HG02759 (cell line): ENCODE data around the gene AMPD3.

Experiments
- ATAC-seq: cut with Tn5 transposase; IDR thresholded peaks from one replicate; pipeline ENCODE4 v1.9.1; 2021; ENCODE audit warnings: mild to moderate bottlenecking, moderate library complexity; ENCODE audit not compliant: unreplicated experiment

AMPD3 gene

DNA sequence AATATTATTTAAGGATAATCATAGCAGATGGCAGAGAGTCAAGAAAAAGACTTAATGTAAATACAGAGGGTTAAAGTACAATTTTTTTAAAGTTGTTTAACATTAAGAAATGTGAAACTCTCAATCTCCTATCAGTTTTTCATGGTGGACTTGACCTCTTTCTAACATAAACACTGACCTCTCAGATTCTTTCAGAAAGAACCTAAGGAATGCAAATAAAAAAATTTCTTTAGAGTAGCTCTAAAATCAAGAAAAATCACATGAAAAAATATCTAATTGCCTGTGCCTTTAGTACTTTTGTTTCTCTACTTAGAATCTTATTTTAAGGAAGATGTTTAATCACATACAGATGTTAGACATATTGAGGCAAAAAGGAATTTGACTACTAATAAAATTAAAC is 73.1 kb downstream of the AMPD3 start:
- ATAC-seq: no peak

GRCh38 chr11:10529279-10529678 is 74.2 kb downstream of the AMPD3 start:
- no peak for ATAC-seq

- no peak for ATAC-seq
Measured at GRCh38 chr11:10532526-10532925, 77.5 kb downstream of the AMPD3 start.

GRCh38 chr11:10533323-10533722 is 78.3 kb downstream of the AMPD3 start:
- no peak for ATAC-seq

- ATAC-seq: no peak
Measured at GRCh38 chr11:10534316-10534715, 79.3 kb downstream of the AMPD3 start.

DNA sequence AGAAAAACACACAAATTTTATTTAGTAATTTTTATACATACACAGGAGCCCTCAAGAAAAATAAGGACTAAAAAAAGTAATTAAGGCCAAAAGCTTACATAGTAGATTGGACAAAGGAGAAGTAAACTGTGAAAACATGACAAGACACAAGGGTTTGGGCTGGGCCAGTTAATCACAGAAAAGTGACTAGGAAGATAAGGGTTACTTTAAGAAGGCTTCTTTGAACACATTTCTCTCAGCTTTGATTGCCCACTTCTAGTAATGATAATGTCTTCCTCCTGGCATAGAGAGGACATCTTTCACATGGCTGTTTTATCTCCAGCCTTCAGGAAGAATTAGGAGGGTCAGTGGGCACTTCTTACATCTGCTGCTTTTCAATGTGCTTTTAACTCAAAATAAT is 82.5 kb downstream of the AMPD3 start:
- ATAC-seq: no peak

DNA sequence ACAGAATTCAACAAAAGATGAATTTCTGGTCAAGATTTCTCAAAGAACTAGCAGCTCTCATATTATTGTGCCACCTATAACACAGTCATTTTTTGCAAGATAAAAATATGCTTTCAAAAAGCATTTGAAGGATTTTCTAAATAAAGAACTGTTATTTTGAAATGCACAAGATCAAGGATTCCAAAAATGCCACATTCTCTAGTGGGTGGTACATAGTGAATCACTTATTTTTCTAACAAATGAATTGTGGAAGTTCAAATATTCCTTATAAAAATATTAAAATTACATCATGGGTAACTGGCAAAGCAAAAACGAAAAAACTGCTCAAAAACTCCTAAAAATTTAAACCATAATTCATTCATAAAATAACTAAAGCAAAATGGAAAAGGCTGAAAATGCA is 83.9 kb downstream of the AMPD3 start:
- ATAC-seq: no peak

DNA sequence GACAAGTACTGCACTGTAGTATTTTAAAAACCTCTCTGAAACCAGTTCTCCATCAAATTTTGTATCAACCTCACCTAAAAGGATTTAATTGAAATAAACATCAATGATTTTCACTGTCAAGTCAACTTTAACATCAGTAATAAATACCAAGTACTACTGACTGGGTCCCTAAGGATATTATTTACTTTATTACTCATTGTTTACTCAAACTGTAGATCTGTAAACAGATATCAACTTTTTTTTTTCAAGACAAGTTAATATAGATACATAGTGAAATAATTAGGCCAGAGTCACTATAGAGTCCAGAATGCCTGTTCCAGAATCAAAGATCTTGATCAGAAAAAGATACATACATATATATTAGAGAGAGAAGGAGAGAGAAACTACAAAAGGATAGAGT is 84.3 kb downstream of the AMPD3 start:
- no peak for ATAC-seq

DNA sequence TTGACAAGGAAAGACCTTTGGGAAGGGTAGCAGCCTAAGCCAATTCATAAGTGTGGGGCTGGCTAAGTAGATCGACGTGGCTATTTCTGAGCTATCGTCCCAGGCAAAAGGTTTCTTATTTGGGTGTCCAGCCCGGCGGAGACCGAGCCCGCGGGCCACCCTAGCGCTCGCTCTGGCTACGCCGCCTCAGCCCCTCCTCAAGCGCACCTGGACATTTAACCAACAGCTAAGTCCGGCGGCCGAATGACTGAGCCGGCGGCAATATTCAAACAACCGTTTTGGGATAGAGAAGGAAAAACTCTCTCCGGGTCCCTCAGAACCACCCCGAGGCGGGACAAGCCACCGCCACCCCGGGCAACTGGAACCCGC is 85.5 kb downstream of the AMPD3 start:
- peak; percentile 29 for ATAC-seq

DNA sequence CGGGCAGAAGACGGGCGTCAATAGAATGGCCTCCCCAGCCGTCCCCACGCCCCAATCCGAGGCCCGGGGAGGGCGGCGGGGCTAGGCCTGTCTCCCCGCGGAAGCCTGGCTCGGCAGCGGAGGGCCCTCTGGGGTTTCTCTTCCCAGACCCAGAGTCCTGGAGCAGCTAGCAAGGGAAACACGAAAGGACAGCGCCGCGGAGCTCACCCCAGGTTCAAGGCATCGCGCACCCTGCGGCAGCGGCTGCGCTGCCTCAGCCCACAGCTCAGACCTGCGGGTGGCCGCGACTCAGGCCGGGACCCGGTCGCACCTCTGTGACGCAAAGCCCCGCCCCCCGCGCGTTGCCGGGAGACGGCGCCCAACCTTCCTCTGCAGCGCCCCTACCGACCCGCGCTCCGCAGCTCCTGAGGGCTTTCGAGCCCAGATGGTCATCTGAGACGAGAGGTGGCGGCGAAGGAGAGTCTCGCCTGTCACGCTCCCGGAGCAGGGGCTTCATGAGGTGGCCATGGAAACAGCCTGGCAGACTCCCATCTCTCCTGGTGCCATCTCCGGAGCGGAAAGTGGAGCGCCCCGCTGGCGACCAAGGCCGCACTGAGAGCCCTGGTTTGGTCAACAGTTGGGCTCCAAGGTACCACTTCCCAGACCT is 86.0 kb downstream of the AMPD3 start, which contains the start of gene RNF141:
TSS of gene RNF141 (minus strand) at position 273 of the 646 bp plus-strand sequence. CDS start 7,029 bp downstream, outside the sequence.
- ATAC-seq: peak; percentile 98

DNA sequence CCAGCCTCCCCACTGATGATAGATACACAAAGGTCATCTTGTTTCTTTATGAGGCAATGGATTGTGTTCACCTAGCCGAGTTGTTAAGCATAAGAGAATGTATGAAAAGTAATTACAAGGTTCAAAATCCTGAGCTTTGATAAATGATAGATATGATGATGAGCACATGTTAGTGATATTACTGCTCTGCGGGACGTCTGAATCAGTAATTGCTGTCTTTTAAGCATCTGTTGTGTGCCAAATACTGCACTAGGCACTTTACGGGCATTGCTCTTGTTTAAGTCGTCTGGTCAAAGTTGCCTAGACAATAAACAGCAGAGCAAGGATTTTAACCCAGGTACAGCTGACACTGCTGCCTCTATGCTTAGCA is 86.5 kb downstream of the AMPD3 start:
- no peak for ATAC-seq

- ATAC-seq: no peak
Measured at GRCh38 chr11:10542776-10543175, 87.7 kb downstream of the AMPD3 start.

- no peak for ATAC-seq
Measured at GRCh38 chr11:10543782-10544181, 88.7 kb downstream of the AMPD3 start.

GRCh38 chr11:10544491-10545465 is 89.7 kb downstream of the AMPD3 start:
- ATAC-seq: no peak

DNA sequence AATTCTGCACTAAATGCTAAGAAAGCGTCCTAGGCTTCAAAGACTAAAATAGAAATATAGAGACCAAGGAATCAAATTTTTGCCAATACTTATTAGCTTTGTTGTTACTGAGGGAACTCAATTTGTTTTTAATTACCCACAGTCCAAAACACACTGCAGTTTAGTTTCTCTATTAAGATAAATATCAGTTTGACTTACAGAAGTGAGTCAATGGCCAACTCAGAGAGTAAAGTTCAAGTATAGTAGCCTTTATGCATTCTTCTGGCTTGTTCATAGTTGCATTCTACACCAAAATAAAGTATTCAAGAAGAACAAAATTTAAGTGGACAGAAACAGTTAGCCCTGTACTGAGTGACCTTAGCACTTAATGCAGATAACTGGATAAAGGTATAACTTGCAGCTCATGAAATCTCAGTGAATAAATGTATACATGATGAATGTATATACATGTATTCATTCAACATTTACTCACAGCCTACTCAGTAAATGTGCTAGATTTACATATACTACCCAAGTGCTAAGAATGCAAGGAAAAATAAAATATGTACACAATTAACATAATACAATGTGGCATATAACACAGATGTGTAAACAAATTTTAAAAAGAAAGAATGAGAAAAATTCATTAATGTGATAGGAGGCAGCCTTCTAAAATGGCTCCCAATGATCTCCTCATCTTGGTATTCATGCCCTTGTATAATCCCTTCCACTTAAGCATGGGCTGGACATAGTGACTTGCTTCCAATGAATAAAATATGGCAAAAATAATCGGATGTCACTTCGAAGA is 95.6 kb downstream of the AMPD3 start:
- ATAC-seq: no peak

DNA sequence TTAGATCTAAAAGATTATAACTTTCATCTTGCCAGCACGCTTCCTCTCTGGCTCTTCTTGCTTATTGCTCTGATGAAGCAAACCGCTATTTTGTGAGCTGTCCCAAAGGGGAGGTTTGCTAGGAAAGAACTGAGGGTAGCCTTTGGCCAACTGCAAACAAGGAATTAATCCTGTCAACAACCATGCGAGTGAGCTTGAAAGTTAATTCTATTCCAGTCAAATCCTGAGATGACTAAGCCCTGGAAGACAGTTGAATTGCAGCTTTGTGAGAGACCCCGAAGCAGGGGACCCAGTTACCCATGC is 96.2 kb downstream of the AMPD3 start:
- ATAC-seq: no peak

DNA sequence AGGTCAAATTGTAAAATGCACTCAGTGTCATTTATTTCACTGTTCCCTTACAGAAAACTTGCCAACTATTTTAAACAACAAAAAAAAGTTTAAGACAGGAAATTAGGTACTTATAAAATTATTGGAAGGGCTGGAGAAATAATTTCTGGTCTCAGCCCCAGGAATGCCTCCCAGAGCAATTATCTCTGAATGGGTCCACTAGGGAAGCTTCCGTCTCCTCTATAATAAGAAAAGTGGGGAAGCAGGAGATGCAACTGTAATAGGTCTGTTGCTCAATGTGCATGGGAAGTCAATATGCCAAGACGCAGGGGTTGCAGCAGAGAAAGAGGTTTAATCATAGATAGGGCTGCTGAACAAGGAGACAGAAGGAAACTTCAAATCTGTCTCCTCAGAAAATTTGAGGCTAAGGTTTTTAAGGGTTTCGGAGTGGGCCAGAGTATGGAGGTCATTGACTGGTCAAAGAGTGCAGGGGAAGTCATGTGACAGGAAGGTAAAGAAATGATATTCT is 96.8 kb downstream of the AMPD3 start:
- ATAC-seq: no peak

DNA sequence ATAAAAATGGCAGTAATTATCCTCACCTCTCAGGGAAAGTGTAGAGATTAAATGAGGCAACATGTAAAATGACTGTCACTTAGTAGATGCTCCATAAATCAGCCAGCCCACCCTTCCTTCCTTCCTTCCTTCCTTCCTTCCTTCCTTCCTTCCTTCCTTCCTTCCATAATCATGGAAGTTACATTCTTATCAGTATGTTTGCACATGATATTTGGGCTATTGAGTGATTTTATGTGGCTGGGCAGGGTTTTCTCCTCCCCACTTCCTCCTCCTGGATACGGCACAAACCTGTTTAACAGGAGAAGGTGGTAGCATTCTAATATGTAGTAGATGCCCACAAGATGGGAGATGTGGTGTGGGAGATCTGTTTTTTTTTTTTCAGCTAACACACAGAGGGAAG is 101.5 kb downstream of the AMPD3 start:
- no peak for ATAC-seq
